GM18909 (cell line): ENCODE results near the gene BGN.

Experiments used
- ATAC-seq: cut with Tn5 transposase; IDR thresholded peaks from one replicate; pipeline ENCODE4 v1.9.1; 2021; ENCODE audit warnings: mild to moderate bottlenecking; ENCODE audit not compliant: unreplicated experiment, poor library complexity

BGN gene

DNA sequence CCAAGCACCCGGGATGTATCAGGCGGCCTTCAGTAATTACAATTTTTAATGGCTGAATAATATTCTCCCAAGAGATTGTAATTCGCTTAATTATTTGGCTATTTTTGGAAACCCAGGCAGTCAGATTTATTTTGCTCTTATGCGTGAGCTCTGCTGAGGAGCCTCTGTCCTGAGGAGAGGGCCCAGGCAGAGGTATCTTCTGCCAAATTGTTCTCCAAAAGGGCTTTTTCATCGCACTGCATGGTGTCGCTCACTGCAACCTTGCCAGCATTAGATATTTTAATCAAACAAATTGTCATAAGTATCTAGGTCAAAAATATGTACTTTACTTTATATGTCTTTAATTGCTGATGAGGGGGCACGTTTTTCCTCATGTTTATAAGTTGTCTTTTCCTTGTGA, 28.5 kb downstream of the BGN start:
- ATAC-seq: no peak

- no peak for ATAC-seq
These were observed 29.5 kb downstream of the BGN start for GRCh38 chrX:153524234-153524633.

- ATAC-seq: no peak
These were observed 30.7 kb downstream of the BGN start for GRCh38 chrX:153525451-153525850.

- ATAC-seq: no peak
These were observed 31.3 kb downstream of the BGN start for GRCh38 chrX:153526042-153526441.

- ATAC-seq: no peak
These were observed 32.0 kb downstream of the BGN start for GRCh38 chrX:153526801-153527200.

DNA sequence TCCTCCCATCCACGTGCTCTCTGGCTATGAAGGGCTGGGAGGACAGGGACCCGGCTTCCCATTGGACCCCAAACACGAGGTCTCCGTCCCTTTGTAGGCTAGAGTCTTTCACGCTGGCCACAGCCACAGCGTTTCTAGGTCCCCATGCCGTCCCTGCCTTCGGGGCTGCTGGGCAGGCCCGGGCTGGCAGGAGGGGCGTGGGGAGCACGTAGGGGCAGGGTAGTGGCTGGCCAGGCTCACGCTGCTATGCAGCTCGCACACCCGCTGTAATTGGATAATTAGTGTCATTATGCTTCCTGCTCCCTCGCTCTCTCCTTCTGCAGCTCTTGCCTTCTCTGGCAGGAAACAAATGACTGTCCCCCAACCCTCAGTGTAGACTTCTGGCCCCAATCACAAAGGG, 32.4 kb downstream of the BGN start:
- no peak for ATAC-seq

DNA sequence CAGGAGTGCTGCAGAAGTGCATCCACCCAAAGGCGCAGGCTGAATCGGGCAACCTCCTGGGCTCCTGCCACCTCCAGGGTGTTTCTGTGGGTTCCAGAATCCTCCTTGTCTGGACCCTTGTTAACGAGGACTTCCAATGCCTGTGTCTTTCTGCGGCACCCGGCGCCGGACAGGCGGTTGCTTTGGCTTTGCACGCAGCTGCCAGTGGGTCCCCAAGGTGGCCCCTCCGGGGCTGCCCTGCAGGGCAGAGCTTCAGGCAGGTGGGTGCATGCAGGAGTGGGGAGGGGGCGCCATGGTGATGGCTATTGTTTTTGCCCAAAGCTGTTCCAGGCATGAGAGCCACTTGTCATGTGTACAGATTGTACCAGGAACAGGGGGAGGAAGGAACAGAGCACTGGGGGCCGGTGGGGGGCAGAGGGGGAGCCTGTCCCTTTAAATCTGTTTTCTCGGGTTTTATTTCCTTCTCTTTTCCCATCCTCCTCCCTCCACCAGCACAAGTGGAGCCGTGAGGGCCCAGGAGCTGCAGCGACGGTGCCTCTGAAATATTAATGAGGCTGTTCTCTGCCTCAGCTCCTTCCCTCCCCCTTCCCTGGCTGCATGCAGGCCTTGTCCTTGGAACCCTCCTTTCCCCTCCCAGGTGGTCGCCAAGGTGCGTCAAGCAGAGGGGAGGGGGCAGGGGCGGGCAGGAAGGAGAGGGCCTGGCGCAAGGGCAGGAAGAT, 35.8 kb downstream of the BGN start:
- ATAC-seq: no peak

DNA sequence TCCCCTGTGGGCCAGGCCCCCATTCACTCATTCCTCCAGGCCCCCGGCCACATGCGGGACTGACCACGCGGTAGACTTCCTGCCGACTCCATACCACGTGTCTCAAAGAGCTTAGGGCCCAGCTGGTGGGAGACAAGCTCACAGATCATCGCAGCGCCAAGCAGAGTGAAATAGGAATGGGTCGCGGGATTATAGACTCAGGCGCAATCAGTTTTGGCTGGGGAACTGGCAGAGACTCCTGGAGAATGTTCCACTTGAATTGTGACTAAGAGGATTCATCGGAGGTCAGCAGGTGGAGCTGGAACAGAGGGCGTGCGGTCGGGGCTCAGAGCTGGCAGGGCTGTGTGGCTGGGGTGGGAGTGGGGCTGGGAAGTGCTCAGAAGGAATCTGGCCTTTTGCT, 38.3 kb downstream of the BGN start:
- ATAC-seq: no peak

DNA sequence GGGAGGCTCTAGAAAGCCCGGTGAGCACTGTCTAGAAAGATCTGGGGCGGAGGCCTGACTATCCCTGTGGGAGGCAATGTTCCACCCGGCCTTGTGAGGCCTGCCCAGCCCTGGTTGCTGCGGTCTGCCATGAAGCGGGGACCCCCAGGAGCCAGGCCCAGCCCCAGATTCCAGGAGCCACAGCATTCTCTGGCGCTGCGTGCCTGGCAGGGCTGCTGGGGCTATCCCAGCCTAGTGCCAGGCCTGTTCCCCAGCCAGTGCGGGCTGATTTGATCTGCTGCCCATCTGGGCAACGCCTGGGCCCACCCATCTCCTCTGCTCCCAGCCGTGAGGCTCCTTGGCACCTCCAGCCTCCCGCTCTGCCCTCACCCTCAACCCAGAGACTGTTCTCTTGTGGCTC, 42.3 kb downstream of the BGN start:
- no peak for ATAC-seq

DNA sequence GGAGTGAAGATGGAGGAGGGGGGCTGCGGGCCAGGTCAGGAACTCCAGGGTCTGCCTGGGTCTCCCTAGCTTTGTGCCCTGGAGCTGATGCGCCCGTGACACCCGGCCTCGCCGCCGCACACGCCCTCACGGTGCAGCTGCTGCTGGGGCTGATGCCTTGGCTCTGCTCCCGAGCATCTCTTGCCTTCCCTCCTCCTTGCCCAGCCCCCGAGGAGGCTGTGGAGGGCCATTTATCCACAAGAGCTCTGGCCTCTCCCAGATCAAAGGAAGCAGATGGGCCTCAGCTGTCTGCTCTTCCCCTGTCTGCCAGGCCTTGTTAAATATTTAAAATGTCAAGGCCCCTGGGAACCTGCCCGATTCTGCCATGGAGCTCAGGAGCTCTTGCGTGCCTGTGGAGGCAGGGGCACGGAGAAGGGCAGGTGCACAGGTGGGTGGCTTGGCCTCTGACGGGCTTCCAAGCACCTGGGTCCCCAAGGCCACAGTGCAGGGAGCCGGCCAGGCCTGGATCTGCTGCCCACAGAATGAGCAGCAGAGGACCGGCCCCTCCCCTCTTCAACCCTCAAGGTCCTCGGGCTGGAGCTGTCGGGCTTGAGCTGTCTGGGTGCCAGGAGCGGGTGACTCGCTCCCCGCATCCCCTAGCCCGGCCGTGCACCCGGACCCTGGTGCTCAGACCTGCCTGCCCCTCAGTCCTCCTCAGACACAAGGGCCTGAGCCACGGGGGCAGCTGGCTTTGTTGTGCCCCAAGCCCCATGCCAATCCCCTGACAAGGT, 42.9 kb downstream of the BGN start:
- ATAC-seq: no peak

DNA sequence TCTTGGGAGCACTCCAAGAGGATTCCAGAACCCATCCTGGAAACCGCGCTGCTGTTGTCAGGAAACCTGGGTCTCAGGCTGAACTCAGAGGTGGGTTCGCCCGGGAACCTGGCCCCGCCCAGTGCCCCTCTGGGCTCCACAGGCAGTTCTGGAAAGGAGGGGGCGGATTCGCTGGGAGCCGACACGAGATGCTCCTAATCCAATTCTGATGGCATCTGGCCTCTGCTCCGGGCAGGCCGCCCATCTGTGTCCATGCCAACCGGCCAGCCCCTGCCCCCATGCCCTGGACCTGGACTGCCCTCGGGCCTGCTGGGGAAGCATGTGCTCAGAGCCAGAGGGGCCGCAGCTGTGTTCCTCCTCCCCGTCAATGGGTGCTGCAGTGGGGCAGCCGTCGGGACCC, 43.6 kb downstream of the BGN start:
- ATAC-seq: no peak

DNA sequence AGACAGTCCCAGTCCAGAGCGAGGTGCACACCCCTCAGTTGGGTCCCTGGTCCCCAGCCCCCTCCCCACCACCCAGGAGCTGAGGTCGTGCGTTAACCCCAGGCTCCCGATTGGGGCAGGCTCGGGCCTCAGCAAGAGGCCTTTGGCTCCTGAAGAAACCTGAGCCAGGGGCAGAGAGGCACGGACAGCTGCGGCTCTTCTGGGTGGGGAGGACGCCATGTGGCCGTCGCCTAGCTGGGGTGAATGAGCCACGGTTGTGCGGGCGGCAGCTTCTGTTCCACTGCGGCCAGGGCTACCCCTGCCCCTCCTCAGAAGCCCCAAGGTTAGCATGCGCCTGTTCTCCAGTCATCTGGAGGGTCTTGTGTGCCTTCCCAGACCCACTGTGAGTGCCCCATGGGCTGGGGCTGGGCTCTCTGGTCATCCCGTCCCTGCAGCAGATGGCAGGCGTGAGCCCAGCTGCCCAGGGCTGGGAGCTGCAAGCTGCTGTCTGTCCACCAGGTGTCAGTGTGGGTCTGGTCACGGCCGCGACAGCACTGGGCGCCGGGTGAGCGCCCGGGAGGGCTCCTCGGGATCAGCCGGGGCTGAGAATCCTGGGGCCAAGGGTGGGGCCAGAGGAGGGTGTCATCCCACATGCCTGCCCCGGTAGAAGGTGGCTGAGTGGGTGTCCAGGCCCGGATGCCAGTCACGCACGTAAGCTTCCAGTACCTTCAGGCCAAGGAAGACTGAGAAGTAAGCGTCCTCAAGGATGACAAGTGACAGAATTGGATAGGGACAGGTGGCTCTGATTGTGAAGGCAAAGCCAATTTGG, 44.6 kb downstream of the BGN start:
- peak; percentile 75 for ATAC-seq

DNA sequence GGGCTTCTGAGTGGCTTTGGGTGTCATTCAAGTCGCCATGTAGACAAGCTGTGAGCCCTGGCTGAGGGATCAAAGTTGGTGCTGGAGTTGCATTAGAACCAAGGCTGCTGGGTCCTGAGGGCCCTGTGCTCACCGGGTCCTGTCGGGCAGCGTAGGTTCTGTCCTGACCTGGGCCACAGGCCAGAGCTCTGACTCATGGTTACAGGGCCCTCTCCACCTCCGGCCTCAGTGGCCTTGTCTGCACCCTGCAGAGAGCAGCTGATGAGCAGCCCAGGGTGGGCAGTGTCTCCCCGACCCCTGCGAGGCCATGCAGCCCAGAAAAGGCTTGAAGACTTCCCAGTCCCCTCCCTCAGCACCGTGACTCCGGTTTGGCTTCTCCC, 45.2 kb downstream of the BGN start:
- no peak for ATAC-seq

DNA sequence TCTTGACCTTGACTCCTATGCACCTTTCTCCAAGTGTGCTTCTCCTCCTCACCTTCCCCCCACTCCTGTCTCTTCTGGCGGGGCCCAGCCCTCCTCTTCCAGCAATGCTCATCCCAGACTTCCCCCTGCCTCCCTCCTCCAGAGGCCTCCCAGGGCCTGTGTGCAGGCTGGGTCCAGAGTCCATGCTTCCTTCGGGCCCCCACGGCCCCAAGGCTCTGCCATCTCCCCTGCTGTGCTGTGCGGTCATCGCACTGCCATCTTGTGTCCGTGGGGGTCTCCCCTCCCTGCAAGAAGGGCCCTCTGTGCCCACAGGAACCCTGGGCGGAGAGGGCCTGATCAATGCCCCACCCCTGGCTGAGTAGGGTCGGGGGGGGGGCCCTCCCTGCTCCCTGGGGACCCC, 49.9 kb downstream of the BGN start:
- ATAC-seq: no peak

DNA sequence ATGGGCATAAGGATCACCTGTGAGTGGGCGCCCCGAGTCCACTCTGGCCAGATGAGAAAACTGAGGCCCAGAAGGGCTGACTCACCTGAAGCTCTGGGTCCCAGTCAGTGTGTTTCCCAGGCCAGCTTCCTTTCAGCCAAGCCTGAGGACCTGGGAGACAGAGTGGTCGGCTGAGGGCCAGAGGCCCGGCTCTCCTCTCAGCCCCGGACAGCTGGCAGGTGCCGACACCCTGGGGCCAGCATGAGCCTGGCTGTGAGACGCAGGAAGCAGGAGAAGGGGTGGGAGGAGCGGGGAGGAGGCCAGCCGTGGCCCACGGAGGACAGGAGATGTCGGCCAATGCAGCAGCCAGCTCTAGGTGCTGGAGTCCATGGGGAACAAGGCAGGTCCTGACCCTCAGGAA, 51.6 kb downstream of the BGN start:
- no peak for ATAC-seq

GRCh38 chrX:153547195-153547594, 52.4 kb downstream of the BGN start:
- ATAC-seq: no peak

DNA sequence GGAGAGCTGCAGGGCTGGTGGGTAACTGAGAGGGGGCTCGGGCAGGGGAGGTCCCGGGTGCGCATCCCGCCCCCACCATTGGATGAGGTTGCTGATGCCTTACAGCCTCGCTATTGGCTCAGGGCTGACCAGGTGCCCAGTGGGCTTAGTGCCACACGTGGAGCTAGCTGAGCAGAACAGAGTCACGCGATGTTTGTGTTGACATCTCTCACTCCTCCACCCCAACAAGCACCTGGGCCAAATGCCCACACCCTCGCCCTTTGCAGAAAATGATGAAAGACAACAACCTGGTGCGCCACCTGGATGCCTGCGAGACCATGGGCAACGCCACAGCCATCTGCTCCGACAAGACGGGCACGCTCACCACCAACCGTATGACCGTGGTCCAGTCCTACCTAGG, 54.5 kb downstream of the BGN start:
- no peak for ATAC-seq

DNA sequence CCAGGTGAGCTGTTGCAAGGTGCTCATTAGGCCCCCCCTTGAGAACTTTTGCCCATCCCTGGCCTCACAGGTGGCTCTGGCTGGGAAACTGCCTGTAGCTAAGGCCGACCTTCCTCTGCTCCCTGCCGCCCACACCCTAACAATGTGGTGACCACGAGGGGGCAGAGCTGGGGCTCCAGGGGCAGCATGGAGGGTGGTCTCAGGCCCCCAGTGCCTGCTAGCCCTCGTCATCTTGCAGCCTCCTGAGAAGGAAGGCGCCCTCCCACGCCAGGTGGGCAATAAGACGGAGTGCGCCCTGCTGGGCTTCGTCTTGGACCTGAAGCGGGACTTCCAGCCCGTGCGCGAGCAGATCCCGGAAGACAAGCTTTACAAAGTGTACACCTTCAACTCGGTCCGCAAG, 55.0 kb downstream of the BGN start:
- no peak for ATAC-seq

DNA sequence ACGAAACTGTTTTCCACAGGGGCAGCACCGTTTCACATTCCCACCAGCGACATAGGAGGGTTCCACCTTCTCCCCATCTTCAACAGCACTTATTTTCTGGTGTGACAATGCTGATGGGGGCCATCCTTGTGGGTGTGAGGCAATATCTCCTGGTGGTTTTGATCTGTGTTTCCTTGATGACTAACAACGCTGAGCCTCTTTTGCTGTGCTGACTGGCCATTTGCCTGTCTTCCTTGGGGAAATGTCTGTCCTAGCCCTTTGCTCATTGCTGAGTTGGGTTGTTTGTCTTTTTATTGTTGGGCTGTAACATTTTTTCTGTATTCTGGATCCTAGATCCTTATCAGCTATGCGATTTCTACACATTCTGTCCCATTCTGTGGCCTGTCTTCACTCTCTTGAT, 56.4 kb downstream of the BGN start:
- ATAC-seq: no peak

DNA sequence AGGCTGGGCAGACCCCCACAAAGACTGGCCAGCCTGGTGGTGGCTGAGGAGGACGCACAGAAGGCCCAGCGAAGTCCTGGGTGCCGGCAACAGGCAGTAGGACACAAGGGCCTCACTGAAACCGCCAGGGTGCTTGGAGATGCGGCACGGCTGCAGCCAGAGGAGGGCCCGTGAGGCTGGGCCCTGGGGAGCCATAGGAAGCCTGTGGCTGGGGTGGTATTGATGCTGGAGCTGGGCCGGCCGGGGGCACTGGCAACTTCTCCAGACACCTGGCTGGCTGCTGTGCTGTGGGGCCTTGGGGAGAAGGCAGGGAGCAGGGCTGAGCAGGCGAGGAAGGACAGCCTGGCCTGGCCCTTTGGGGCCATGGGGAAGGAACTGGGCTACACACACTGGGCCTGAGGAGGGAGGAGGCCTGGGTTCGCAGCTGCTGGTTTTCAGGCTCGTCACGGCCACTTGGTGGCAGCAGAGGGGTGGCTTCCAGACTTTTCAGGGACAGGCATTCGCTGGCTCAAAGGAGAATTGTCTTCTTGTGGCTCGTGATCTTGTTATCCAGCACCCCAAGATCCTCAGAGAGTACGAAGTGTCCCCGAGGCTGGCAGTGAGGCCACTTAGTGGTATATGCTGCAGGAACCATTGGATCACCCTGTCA, 59.9 kb downstream of the BGN start:
- ATAC-seq: no peak

DNA sequence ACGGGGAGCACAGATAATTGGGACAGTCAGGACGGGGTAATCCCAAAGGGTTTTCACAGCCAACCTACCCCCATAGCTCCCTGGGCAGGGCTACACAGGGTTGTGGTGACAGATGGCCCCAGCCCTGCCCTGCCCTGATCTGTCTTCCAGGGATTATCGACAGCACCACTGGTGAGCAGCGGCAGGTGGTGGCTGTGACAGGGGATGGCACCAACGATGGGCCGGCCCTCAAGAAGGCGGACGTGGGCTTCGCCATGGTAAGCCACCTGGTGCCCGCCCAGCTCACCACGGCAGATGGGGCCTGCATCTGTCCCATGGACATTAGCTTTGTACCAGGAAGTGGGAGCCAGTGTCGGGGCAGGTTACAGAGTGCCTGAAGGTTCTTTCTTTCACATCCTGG, 62.0 kb downstream of the BGN start:
- no peak for ATAC-seq
